Measurements from ENCODE around the gene CRABP1.
A peak's percentile ranks its signal among the peaks of the same experiment; 100 is the strongest.

DNA sequence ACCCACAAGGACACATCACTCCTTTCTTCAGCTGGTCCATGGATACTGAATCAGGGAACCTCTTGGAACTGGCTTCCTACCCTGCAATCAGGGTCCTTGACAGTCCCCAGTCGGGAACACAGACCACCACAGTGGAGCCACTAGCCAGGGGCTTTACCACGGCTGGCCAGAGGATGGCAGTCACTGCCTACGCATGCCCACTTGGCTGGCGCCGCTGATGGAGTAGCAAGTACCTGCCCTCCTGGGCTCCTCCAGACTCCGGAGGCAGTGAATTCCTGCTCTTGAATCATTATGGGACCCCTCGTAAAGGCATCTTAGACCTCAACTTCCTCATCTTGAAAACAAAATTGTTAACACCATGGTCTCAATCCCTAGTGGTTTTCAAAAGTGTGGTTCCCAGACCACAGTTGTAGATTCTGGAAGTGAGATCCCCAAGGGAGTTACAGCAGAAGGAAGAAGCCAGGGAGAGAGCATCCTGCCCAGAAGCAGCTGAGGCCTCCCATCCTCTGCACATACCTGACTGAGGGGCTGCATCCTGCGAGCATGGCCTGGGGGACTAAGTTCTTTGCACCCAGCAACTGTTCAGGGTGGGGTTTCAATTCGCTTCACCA, 31.6 kb upstream of the CRABP1 start:
- TF ChIP-seq CTCF (IDR thresholded peaks at IDR 0.05; ENCODE audit: poor library complexity, severe bottlenecking) (peak; percentile 98), EZH2 (IDR thresholded peaks at IDR 0.05; ENCODE audit: borderline replicate concordance, insufficient read depth, low read length, poor library complexity, severe bottlenecking) (no peak), EP300 (conservative IDR thresholded peaks at IDR 0.05; ENCODE audit: poor library complexity, severe bottlenecking) (no peak), POLR2AphosphoS5 (IDR thresholded peaks at IDR 0.05) (no peak), REST (IDR thresholded peaks at IDR 0.05; ENCODE audit: borderline replicate concordance) (no peak), TAF1 (IDR thresholded peaks at IDR 0.05; ENCODE audit: low read depth) (no peak), MXI1 (conservative IDR thresholded peaks at IDR 0.05; ENCODE audit: poor library complexity, severe bottlenecking) (no peak)

All from neural cell (in vitro differentiated cells).